Measurements from ENCODE around the gene GJD3.
A peak's percentile ranks its signal among the peaks of the same experiment; 100 is the strongest.

The GJD3 gene

GRCh38 chr17:40351359-40352236, 12.9 kb downstream of the GJD3 start:
- no peak for DNase-seq (ENCODE audit: low spot score)

GRCh38 chr17:40350689-40351358, 13.7 kb downstream of the GJD3 start:
- no peak for DNase-seq (ENCODE audit: low spot score)

- DNase-seq (ENCODE audit: low spot score): no peak
Measured at GRCh38 chr17:40349895-40350688, 14.4 kb downstream of the GJD3 start.

- DNase-seq (ENCODE audit: low spot score): no peak
Measured at GRCh38 chr17:40349477-40349894, 15.1 kb downstream of the GJD3 start.

- DNase-seq (ENCODE audit: low spot score): no peak
Measured at GRCh38 chr17:40348562-40349476, 15.7 kb downstream of the GJD3 start.

GRCh38 chr17:40348136-40348504, 16.4 kb downstream of the GJD3 start:
- no peak for DNase-seq (ENCODE audit: low spot score)

GRCh38 chr17:40347319-40348135, 17.0 kb downstream of the GJD3 start:
- no peak for DNase-seq (ENCODE audit: low spot score)

- no peak for DNase-seq (ENCODE audit: low spot score)
Measured at GRCh38 chr17:40346765-40347158, 17.8 kb downstream of the GJD3 start.

GRCh38 chr17:40345994-40346764, 18.4 kb downstream of the GJD3 start:
- no peak for DNase-seq (ENCODE audit: low spot score)

- peak; percentile 95 for DNase-seq (ENCODE audit: low spot score)
Measured at GRCh38 chr17:40345161-40345993, 19.2 kb downstream of the GJD3 start.

GRCh38 chr17:40344421-40345160, 19.9 kb downstream of the GJD3 start:
- no peak for DNase-seq (ENCODE audit: low spot score)

GRCh38 chr17:40343219-40344119, 21.1 kb downstream of the GJD3 start:
- DNase-seq (ENCODE audit: low spot score): no peak

GRCh38 chr17:40342504-40343218, 21.9 kb downstream of the GJD3 start:
- no peak for DNase-seq (ENCODE audit: low spot score)

GRCh38 chr17:40341808-40342503, 22.6 kb downstream of the GJD3 start:
- peak; percentile 88 for DNase-seq (ENCODE audit: low spot score)

- DNase-seq (ENCODE audit: low spot score): peak; percentile 79
Measured at GRCh38 chr17:40340880-40341807, 23.4 kb downstream of the GJD3 start.
